CD4-positive, CD25-positive, alpha-beta regulatory T cell (primary cell): ENCODE measurements around the gene MVB12B. TPM values are rescaled to one million over a fixed set of nuclear protein-coding genes. Genes with fewer than 3 reads are reported as not detected.

Experiments used
- ATAC-seq, 2 donors: fragments of 150-1000 bp; cut with Tn5 transposase; one replicate each; pipeline ENCODE4 v1.10.0; 2021; ENCODE audit warnings: low read depth in 2 of 2, moderate number of reproducible peaks in 2 of 2, moderate library complexity in 1 of 2
- DNase-seq, 3 donors: peaks; one replicate each; pipeline versions ENCODE4 v3.0.0 to v3.0.0-alpha.2; 2012 to 2022; ENCODE audit warnings: mixed read lengths in 1 of 3
- H3K27ac ChIP-seq: one replicate; pipeline ENCODE4 v1.7.0; 2013; ENCODE audit warnings: mild to moderate bottlenecking, low read length; ENCODE audit not compliant: insufficient read depth, poor library complexity, severe bottlenecking
- H3K27me3 ChIP-seq: one replicate; pipeline ENCODE4 v1.7.0; 2013; ENCODE audit warnings: low read length; ENCODE audit not compliant: control insufficient read depth, insufficient read depth
- H3K36me3 ChIP-seq: one replicate; pipeline ENCODE4 v1.7.0; 2013; ENCODE audit warnings: mild to moderate bottlenecking, low read length, moderate library complexity; ENCODE audit not compliant: control insufficient read depth, insufficient read depth
- H3K4me1 ChIP-seq: 2 replicates; pipeline ENCODE4 v1.7.0; 2013; ENCODE audit warnings: mild to moderate bottlenecking, low read length; ENCODE audit not compliant: insufficient read depth, control insufficient read depth, poor library complexity, severe bottlenecking
- H3K4me3 ChIP-seq: one replicate; pipeline ENCODE4 v1.7.0; 2013; ENCODE audit warnings: low read depth, mild to moderate bottlenecking, low read length, moderate library complexity
- H3K9me3 ChIP-seq, 2 experiments: 1 replicate in 1 of 2; 2 replicates in 1 of 2; pipeline ENCODE4 v1.7.0; 2013; ENCODE audit warnings: low read length in 2 of 2, mild to moderate bottlenecking in 1 of 2, moderate library complexity in 1 of 2; ENCODE audit not compliant: control insufficient read depth in 2 of 2
- H3K27ac Mint-ChIP-seq, 3 donors: one replicate each; pipeline ENCODE4 v1.8.0; 2020 to 2022; ENCODE audit warnings: mild to moderate bottlenecking in 3 of 3, mixed read lengths in 3 of 3, moderate library complexity in 2 of 3
- H3K27me3 Mint-ChIP-seq: one replicate; pipeline ENCODE4 v1.8.0; 2022; ENCODE audit warnings: mild to moderate bottlenecking, mixed read lengths
- H3K36me3 Mint-ChIP-seq: one replicate; pipeline ENCODE4 v1.8.0; 2020; ENCODE audit warnings: mixed read lengths
- H3K4me1 Mint-ChIP-seq, 4 donors: one replicate each; pipeline ENCODE4 v1.8.0; 2020 to 2022; ENCODE audit warnings: mixed read lengths in 4 of 4, mild to moderate bottlenecking in 1 of 4
- H3K4me3 Mint-ChIP-seq, 4 donors: one replicate each; pipeline ENCODE4 v1.8.0; 2020 to 2022; ENCODE audit warnings: mild to moderate bottlenecking in 4 of 4, mixed read lengths in 4 of 4, moderate library complexity in 3 of 4
- H3K9me3 Mint-ChIP-seq, 7 donors: one replicate each; pipeline ENCODE4 v1.8.0; 2020 to 2022; ENCODE audit warnings: mixed read lengths in 7 of 7, mild to moderate bottlenecking in 3 of 7, moderate library complexity in 2 of 7
- polyA plus RNA-seq, 4 donors: library from polyadenylated mRNA; unstranded; fragments of 300-500 nt; fragmentation: Illumina TruSeq; gene quantifications; one replicate each; pipeline ENCODE4 v1.2.3, GENCODE V29; 2021
- total RNA-seq: library from RNA; stranded (reverse); gene quantifications from one replicate; pipeline ENCODE4 v1.2.3, GENCODE V29; 2022

The MVB12B gene
- total and polyA plus RNA-seq, 5 donors from 2014 or later: 0.60 to 5.1 (median 1.4) TPM

DNA sequence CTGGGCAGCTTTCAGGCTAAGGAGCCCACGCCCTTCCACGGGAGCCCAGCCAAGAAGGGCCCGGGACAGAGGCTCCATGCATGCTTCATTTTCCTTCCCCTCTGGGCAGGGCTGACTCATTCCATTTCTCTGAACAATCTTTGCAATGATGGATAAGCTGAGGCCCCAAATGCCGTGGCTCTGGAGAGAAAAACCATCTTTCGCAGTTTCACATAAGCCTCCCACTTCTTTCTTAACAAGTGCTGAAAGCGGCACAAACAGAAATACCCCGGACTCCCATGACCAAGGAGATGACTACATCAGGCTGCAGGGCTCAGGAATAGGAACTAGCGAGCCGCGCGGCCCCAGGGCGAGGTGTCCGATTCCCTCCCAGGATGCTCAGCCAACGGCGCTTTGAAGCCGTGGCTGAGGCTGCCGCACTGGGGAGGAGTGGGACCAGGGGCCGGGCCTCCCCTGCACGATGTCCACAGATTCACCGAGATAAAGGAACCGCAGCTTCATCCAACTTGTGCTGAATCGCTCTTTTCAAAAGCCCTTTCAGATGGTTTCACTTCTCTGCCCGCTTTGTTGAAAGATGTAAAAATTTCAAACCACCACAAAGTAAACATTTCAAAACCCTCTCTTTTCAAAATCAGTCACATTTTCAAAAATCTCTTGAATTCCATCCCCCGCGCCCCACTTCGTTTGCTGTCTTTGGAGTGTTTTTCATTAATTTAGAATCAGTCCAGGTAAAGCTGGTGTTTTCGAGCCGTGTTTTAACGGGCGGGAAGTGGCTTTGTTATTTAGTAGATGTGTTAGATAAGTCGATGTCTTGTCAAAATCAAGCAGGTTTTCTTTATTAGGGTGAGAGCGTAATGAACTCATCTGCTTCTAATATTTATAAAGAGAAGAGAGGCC is 190.6 kb downstream of the MVB12B start:
- no peaks in the 10 kb centered on the region for H3K36me3 Mint-ChIP-seq
- peaks cover 82% of the 10 kb centered on the region for H3K27me3 Mint-ChIP-seq
- H3K4me1 ChIP-seq: peaks cover 29% of the 10 kb centered on the region
- no peaks in the 10 kb centered on the region for H3K36me3 ChIP-seq
- peak overlapping the region; percentile 42 for H3K27ac ChIP-seq
- peaks cover 0 to 4% (median 0%) of the 10 kb centered on the region in 7 donors for H3K9me3 Mint-ChIP-seq
- ATAC-seq: peak; percentile 38 to 57
- H3K27me3 ChIP-seq: peaks cover 17% of the 10 kb centered on the region
- DNase-seq: peak in 2 of 3 donors; percentile 41 to 62
- peaks cover 9 to 35% (median 18%) of the 10 kb centered on the region in 4 donors for H3K4me1 Mint-ChIP-seq
- peak overlapping the region; percentile 81 to 95 (median 88) for H3K4me3 Mint-ChIP-seq
- H3K27ac Mint-ChIP-seq: peak overlapping the region; percentile 3 to 92 (median 76)
- H3K9me3 ChIP-seq: no peaks in the 10 kb centered on the region
- peak overlapping the region; percentile 84 for H3K4me3 ChIP-seq

DNA sequence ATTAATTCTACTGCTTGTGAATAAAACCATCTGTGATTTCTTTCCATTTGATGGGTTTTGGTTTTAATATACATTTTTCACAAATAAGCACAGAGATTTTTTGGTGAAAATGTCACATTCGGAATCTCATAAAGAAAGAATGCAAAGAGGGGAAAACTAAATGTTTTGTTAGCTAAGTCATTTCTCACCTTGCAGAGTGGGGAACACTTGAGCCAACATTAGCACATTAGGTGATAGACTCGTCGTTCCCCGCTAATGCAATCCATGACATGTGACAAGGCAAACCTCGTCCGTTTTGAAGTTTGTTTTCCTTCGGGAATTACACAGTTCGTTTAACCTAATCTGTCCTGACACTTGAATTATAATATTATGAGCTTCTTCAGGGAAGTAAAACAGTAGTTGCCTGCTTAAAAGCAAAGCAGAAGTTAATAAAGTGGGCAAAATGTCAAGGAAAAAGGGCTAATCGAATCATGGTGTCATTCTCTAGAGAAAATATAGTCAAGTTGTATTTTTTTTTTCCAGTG is 191.3 kb downstream of the MVB12B start:
- no peaks in the 10 kb centered on the region for H3K9me3 ChIP-seq
- peaks cover 76% of the 10 kb centered on the region for H3K27me3 Mint-ChIP-seq
- H3K4me1 ChIP-seq: peaks cover 29% of the 10 kb centered on the region
- H3K4me3 ChIP-seq: peak overlapping the region; percentile 84
- ATAC-seq: no peak
- peak overlapping the region; percentile 81 to 95 (median 88) for H3K4me3 Mint-ChIP-seq
- H3K36me3 Mint-ChIP-seq: no peaks in the 10 kb centered on the region
- H3K27me3 ChIP-seq: peaks cover 17% of the 10 kb centered on the region
- H3K27ac ChIP-seq: peak overlapping the region; percentile 42
- H3K4me1 Mint-ChIP-seq: peaks cover 6 to 38% (median 18%) of the 10 kb centered on the region in 4 donors
- no peaks in the 10 kb centered on the region for H3K36me3 ChIP-seq
- H3K9me3 Mint-ChIP-seq: peaks cover 0 to 4% (median 0%) of the 10 kb centered on the region in 7 donors
- no peak for DNase-seq
- peak overlapping the region in 2 of 3 donors; percentile 3 to 76 for H3K27ac Mint-ChIP-seq

DNA sequence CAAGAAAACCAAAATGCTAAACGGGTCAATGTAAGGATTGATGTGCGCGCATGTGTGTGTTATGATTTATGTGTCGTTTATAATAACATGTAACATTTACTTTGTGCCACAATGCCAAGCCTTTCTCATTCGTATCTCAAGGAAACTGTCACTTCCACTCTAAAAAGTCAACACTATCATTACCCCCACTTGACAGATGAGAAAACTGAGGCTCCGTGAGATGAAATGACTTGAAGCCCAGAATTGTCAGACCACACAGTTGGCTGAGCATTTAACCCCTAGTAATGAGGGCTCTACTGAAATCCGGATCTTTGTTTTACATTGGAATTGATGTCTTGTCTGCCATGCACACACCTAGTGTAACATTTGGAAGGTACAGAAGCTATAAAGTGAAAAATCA is 192.1 kb downstream of the MVB12B start:
- Histone ChIP-seq H3K9me3 (no peaks in the 10 kb centered on the region), H3K4me3 (no peak overlapping the region), H3K36me3 (no peaks in the 10 kb centered on the region), H3K4me1 (peaks cover 36% of the 10 kb centered on the region), H3K27me3 (peaks cover 17% of the 10 kb centered on the region), H3K27ac (no peak overlapping the region)
- Mint-ChIP-seq H3K36me3 (no peaks in the 10 kb centered on the region), H3K4me3 (peak overlapping the region in 3 of 4 donors; percentile 26 to 38 (median 34)), H3K4me1 (peaks cover 11 to 40% (median 26%) of the 10 kb centered on the region in 4 donors), H3K9me3 (peaks cover 0 to 4% (median 0%) of the 10 kb centered on the region in 7 donors), H3K27me3 (peaks cover 72% of the 10 kb centered on the region), H3K27ac (no peak overlapping the region)
- DNase-seq: no peak
- no peak for ATAC-seq

DNA sequence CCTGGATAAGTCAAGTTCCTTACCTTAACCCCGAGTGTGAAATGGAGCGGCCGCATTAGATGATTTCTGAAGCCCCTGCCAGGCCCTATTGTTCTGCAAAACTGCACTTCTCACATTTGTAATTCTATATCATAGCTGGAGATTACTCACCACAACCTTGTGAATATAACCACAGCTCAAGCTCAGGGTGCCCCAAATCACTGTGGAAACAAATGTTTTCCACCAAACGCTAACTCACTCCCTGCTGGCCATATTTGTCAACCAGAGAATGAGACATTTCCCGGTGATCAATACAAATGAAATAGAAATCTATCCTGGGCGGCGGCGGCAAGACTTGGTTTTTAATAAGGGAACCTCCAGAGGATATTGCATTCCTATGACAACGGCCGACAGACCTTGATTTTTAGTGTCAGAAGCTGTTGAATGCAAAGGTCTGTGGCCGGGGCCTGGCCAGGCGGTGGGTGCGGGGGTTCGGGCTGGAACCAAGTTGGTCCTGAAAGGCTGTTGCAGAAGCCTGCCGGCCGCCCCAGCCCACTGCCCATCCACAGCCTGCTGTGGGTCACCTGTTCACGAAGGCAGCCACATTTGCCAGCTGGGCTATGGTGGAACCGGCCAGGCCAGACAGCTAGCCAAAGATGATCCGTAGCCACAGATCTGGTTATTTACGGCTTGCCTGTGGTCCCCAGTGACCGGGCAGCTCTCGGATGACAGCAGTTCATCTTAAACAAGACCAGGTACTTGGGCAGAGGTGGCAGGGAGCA is 193.2 kb downstream of the MVB12B start:
- peak overlapping the region in 1 of 4 donors; percentile 38 for H3K4me3 Mint-ChIP-seq
- no peaks in the 10 kb centered on the region for H3K36me3 Mint-ChIP-seq
- peaks cover 34% of the 10 kb centered on the region for H3K4me1 ChIP-seq
- H3K4me3 ChIP-seq: no peak overlapping the region
- no peaks in the 10 kb centered on the region for H3K36me3 ChIP-seq
- H3K9me3 Mint-ChIP-seq: peaks cover 0 to 4% (median 0%) of the 10 kb centered on the region in 7 donors
- H3K9me3 ChIP-seq: no peaks in the 10 kb centered on the region
- no peak overlapping the region for H3K27ac Mint-ChIP-seq
- H3K4me1 Mint-ChIP-seq: peaks cover 16 to 42% (median 31%) of the 10 kb centered on the region in 4 donors
- DNase-seq: no peak
- H3K27ac ChIP-seq: no peak overlapping the region
- no peak for ATAC-seq
- H3K27me3 ChIP-seq: peaks cover 17% of the 10 kb centered on the region
- H3K27me3 Mint-ChIP-seq: peaks cover 74% of the 10 kb centered on the region

DNA sequence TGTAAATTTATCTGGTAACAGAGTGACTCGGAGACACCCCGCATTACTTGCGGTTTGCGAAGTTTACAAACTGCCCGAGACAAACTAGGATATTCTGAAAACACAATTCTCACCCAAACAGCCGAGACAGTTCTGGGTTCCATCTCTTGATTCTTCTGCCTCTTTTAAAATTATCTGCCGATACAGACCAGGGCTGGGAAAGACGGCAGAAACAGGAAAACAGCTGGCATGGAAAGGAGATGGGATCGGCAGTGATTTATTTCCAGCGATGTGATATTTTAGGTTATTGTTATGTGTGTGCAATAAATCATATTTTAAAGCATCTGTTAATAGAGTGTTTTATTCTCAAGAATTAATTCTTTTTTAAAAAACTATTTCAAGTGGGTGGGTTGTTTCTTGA is 193.8 kb downstream of the MVB12B start:
- no peak overlapping the region for H3K4me3 Mint-ChIP-seq
- Histone ChIP-seq H3K4me1 (peaks cover 34% of the 10 kb centered on the region), H3K4me3 (no peak overlapping the region), H3K9me3 (no peaks in the 10 kb centered on the region), H3K36me3 (no peaks in the 10 kb centered on the region), H3K27me3 (peaks cover 17% of the 10 kb centered on the region), H3K27ac (no peak overlapping the region)
- peaks cover 68% of the 10 kb centered on the region for H3K27me3 Mint-ChIP-seq
- peaks cover 0 to 2% (median 0%) of the 10 kb centered on the region in 7 donors for H3K9me3 Mint-ChIP-seq
- ATAC-seq: no peak
- peaks cover 16 to 42% (median 33%) of the 10 kb centered on the region in 4 donors for H3K4me1 Mint-ChIP-seq
- no peaks in the 10 kb centered on the region for H3K36me3 Mint-ChIP-seq
- H3K27ac Mint-ChIP-seq: no peak overlapping the region
- no peak for DNase-seq

DNA sequence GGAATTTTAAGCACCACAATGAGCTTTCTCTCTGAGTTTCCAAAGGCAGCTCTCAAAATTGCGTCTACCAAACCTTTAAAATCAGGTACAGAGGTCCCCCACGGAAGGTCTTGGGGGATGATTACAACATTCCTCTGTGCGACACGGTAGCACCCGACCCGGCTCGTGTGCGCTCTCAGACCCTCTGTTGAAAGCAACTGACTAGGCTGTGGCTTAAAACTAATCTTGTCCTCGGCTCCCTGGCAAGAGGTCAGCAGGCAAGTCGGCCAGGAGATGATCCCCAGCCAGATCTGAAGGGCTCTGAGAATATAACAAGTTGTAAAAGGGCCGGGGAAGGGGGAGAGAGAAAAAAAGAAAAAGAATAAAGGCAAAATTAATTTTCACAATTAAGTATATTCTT is 194.5 kb downstream of the MVB12B start:
- no peak overlapping the region for H3K27ac Mint-ChIP-seq
- H3K4me1 ChIP-seq: peaks cover 34% of the 10 kb centered on the region

DNA sequence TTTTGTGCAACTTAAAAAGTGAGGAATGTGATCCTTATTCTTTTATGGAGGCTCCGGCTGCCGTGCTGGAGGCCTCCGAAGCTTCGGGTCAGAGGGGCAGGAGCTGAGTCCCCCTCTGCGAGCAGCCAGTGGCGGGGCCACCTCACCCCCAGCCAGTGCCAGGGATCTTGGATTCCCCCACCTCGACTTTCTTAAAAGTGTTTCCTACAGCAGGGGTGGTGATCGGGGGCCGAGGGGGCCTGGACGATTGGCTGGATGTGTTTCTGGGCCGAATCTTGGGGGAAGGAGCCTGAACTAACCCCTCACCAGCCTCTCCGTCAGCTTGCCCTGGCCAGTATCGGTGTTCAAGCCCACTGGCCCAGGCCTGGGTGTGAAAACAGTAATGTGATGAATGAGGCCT is 194.9 kb downstream of the MVB12B start:
- H3K4me3 ChIP-seq: no peak overlapping the region
- H3K4me1 Mint-ChIP-seq: peaks cover 16 to 38% (median 31%) of the 10 kb centered on the region in 4 donors
- H3K9me3 ChIP-seq: no peaks in the 10 kb centered on the region
- no peaks in the 10 kb centered on the region for H3K36me3 ChIP-seq
- no peak overlapping the region for H3K4me3 Mint-ChIP-seq
- no peak for ATAC-seq
- H3K9me3 Mint-ChIP-seq: peaks cover 0 to 2% (median 0%) of the 10 kb centered on the region in 7 donors
- peaks cover 57% of the 10 kb centered on the region for H3K27me3 Mint-ChIP-seq
- H3K27ac Mint-ChIP-seq: no peak overlapping the region
- DNase-seq: no peak
- no peaks in the 10 kb centered on the region for H3K36me3 Mint-ChIP-seq
- peaks cover 14% of the 10 kb centered on the region for H3K27me3 ChIP-seq
- H3K4me1 ChIP-seq: peaks cover 31% of the 10 kb centered on the region
- H3K27ac ChIP-seq: no peak overlapping the region

More for the DNA sequence above, 194.5 kb downstream of the MVB12B start:
- peaks cover 16 to 41% (median 33%) of the 10 kb centered on the region in 4 donors for H3K4me1 Mint-ChIP-seq
- H3K4me3 Mint-ChIP-seq: peak overlapping the region in 1 of 4 donors; percentile 52
- H3K36me3 Mint-ChIP-seq: no peaks in the 10 kb centered on the region
- Histone ChIP-seq H3K27me3 (peaks cover 17% of the 10 kb centered on the region), H3K27ac (no peak overlapping the region), H3K9me3 (no peaks in the 10 kb centered on the region), H3K4me3 (no peak overlapping the region), H3K36me3 (no peaks in the 10 kb centered on the region)
- DNase-seq (no peak), ATAC-seq (no peak)
- peaks cover 0 to 2% (median 0%) of the 10 kb centered on the region in 7 donors for H3K9me3 Mint-ChIP-seq
- H3K27me3 Mint-ChIP-seq: peaks cover 62% of the 10 kb centered on the region
